ENCODE measurements around the gene MFAP4.
"Not testable (repeated sequence)": the region's sequence is repeated elsewhere in the genome, so short reads cannot be mapped to it uniquely, and the experiment has no call there.

Gene MFAP4

DNA sequence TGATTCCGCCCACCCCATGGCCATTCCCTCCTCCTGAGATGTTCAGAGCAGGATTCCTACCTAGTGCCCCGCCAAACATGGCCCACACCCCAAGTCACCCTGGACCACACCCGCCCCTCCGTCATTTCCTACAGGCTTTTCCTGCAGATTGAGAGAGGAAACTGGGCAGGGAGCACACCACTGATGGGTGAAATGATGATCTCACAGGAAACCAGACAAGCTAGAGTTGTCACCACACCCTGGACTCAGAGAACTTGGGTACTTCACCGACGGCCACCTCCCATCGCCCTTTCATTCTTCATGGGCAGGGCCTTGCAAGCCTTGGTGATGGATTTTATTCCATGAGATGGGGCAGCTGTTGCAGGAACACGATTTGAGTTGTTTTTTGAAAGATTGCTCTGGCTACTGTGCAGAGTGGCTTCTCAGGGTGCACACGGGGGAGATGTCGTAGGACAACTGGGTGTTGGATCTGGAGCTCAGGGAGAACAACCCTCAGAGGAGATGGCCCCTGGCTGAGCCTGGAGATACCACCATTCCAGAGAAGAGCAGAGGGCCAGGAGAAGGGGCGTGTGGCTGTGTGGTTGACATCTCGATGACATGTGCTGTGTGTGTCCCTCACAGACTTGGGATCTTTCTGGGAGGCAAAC, 17.0 kb downstream of the MFAP4 start:
- no peak for DNase-seq

DNA sequence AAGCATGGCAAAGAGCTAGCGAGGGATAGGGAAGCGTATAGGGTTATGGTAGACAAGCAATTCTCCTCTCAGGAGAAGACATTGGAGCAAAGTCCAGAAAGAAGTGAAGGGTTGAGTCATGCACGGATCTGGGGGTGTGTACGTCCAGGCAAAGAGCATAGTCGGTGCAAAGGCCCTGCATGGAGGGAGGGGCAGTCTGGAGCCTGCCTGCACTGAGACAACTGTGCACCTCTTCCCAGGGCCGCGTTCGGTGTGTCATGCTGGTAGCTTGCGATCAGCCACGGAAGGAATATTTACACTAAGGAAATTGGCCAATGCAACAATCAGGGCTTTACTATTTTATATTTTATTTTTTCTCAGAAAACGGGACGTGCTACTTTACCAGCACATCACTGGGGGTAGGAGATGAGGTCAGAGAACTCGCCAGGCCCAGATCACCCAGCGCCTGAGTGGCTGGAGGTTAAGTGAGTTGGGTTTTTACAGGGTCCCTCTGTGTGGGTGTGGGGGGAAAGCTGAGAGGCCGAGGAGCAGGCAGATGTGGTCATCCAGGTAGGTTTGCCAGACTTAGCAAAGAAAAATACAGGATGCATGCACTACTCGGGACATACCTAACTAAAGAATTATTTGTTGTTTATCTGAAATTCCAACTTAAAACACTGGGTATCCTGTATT, 17.7 kb downstream of the MFAP4 start:
- DNase-seq, result no peak

DNA sequence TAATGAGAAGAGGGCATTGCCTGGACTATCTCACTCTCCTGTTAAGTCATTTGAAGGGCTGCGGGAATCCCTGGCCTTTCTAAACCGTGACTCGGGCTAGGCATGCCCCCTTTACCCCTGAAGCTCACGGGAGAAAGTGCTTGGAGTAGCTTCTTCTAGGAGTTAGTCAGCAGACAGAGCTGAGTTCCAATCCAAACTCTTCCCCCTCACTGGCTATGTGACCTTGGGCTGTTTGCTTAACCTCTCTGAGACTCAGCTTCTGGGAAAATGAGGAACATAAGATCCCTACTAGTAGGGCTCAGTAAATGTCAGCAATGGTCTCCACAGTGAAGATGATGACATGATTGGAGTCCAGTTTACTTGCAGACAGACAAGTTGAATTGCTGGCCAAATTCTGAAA, 18.8 kb downstream of the MFAP4 start:
- DNase-seq, result no peak

DNA sequence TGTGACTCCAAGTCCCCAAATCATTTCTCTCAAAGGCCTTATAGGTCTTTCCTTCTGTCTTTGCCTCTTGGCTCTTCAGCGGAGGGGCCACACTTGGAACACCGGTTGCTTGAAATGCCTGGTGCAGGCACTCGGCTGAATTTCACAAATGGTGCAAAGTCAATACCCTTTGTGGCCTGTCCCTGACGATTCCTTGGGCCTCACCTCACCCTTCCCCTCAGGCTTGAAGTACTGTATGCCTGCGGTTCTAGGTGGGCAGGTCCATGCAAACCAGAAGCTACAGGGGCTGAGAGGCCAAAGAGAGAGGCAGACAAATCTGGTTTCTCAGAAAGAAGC, 20.4 kb downstream of the MFAP4 start:
- no peak for DNase-seq

DNA sequence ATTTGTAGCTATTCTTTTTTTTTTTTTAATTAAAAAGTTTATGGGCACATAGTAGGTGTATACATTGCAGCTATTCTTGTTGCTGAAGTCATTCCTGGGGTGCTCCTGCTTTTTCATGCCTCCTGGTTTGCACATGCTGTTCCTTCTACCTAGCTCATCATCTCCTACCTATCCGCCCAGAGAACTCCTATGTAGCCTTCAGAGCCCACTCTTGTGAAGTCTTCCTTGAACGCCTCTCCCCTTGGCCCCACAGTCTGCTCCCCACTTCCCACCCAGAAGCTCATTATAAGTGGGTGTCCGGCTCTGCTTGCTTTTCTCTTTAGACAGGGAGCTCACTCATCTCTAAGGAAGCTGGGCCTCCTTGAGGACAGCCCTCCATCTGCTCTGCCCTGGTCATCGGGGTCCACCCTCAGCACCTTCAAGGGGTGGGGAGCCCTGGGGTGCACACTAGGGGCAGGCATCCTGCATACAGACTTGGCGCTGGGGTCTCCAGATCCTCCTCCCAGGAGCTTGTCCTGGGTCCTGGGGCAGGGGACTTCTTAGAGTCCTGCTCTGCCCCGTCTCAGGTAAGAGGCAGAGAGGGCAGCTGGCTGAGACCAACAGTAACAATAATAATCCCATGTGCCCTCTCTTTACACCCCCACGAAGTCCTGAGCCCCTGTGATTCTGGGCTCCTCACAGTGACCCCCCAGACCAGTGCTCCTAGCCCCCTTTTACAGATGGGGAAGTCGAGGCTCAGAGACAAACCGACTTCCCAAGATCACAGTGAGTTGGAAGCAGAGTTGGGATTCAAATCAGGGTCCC, 21.0 kb downstream of the MFAP4 start:
- no peak for DNase-seq

DNA sequence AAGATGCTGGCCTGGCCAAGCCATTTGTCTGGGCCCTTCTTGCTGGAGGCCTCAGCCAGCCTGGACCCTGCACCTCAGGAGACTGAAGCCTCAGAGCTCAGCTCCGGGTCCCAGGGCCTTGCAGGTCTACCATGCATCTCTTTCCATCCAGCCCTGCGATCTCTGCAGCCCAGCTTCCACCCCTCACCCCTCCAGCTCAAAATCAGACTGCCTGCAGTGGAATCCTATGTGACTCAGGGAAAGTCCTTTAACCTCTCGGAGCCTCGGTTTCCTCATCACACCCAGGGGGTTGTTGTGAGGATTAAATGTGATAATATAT, 21.5 kb downstream of the MFAP4 start:
- no peak for DNase-seq

DNA sequence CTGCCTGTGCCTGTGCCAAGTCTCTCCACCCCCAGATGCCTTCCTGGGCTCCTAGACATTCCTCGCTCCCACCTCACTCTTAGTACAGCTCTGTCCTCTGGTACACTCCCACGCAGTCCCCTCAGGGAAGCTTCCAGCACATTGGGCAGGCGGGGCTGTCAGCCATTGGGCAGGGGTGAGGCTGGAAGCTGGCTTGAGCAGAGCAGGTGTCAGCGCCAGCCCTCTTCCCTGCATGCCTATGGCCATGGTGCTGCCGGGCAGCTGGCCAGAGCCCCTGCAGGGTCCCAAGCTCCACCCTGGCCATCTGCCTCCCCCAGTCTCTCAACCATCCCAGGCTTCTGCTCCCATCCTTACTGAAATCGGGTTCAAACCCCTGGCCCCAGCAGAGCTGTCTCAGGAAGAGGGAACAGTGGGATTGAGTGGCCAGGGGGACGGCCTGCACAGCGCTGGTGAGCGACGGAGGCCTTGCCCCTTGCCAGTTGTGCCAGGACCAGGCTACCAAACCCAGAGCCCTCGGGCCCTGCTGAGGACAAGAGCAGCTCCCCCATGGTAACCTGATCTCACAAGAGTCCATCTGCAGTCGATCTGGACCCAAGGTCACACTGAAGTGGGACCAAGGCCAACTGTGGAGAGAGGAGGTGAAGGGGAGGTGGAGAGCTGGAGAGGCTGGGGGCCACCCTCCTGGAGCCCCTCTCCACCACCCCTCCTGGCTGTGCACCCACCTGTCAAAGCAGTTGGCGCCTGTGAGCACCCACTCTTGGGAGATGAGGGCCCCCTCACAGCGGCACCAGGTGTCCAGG, 22.1 kb downstream of the MFAP4 start:
- DNase-seq, result no peak

DNA sequence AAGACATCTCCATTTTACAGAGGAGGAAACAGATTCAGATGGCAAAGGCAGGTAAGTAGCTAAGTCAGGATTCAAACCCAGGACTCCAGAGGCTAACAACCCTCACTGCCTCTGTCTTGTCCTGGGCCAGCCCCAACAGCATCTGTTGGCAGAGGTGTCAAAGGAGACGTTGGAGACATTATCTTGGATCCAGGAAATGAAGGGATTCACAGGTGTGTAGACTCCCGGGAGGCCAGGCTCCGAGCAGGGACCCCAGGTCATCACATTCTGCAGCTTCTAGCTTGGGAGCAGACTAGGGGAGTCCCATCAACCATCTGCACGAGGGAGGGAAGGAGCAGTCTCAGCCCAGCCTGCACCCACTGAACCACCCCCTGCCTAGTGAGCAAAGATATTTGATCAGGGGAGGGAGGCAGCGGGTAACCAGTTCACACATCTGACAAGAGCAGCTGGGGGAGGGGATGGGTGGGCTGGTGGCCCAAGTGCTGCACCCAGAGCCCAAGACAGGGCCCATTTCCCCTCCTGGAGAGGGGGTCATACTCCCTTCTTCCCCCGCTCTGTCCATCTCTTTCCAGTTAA, 23.4 kb downstream of the MFAP4 start:
- no peak for DNase-seq

DNA sequence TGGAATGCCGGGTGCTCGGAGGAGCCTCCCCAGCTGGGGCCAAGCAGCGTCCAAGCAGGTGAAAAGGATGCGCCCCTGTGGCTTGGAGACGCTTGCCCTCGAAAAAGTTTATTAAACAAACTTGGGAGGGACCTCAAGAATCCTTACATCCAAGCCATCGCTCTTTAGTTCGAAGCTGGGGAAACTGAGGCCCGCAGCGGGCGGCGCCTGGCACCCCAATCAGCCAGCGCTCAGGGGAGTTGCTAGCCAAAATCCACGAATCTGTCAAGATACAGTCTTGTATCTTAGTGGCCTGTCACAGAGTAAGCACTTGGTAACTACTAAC, 23.9 kb downstream of the MFAP4 start:
- DNase-seq, result no peak

DNA sequence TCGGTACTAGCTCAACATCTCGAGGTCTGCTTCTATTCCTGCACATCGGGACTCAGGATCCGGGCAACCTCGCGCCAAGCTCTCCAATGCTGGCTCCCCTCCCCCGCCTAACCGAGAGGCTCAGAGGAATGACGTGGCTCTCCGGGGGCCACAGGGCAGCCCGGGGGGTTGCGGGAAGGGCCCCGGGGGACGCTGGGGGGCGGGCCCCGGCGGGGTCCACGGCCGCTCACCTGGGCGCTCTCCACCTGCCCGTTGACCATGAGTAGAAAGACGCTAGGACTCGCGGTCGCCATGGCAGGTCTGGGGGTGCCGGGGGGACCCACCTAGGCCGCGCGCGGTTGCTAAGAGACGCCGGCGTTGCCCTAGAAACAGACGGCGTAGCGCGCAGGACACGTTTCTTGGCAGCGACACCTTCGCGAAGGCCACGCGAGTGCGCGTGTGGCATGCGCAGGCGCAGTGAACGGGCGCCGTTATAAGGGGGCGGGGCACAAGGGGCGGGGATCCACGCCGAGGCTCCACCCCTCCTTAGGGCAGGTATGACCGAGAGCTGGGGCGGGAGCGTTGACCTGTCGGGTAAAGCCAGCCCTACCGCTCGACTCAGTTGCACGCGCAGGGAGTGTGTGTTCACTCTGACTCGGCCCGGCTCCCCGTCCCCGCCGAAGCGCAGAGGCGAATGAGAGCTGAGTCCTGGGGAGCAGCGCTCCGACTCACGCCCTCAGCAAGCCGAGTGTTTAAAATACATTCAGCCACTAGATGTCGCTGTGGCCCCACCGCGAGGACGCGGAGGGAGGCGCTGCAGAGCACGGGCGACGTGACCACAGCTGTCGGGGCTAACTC, 24.5 kb downstream of the MFAP4 start, which contains the start of gene B9D1:
Gene B9D1 (minus strand): TSS at position 447 of the 837 bp plus-strand sequence. CDS start 154 bp downstream, at position 293.
- DNase-seq, result peak; percentile 97

DNA sequence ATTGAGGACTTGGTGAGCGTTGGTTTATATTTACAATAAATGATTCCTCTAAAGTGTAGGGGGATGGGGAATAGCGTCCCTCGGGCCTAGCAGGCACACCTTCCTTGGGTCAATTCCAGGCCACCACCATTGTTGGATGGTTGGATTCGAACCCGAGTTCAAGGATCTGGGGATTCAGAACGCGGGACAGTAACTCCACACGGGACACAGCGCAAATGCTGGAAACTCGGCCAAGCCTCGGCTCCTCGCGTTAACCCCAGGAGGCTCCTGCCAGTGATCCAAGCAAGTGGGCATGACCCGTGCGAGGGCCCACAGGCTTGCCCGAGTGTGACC, 25.1 kb downstream of the MFAP4 start:
- DNase-seq, result no peak

DNA sequence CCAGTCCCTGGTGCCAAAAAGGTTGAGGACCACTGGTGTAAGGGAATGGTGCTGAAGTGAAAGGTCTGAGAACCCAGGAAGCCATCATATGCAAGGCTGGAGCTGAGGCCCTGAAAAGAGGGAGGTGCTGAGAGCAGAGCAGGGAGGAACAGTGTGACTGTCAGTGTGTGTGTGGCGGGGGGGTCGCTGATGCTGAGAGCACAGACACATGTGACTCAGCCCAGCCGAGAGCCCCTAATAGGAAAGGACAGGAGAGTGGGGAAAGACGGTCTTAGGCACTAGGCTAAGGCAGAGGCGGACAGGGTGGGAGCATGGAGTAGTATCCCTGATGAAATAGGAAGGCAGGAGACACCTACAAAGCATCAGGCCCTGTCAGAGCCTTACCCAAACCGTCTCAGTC, 25.7 kb downstream of the MFAP4 start:
- DNase-seq, result no peak

DNA sequence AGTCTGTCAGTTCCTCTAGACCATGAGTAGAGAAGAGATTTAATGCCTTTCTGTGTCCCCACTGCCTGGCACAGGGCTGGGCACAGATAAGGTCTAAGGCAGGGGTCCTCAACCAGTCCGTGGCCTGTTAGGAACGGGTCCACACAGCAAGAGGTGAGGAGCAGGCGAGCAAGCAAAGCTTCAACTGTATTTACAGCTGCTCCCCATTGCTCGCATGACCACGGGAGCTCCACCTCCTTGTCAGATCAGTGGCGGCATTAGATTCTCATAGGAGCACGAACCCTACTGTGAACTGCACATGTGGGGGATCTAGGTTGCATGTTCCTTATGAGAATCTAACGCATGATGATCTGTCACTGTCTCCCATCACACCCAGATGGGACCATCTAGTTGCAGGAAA, 26.2 kb downstream of the MFAP4 start:
- DNase-seq, result no peak

DNA sequence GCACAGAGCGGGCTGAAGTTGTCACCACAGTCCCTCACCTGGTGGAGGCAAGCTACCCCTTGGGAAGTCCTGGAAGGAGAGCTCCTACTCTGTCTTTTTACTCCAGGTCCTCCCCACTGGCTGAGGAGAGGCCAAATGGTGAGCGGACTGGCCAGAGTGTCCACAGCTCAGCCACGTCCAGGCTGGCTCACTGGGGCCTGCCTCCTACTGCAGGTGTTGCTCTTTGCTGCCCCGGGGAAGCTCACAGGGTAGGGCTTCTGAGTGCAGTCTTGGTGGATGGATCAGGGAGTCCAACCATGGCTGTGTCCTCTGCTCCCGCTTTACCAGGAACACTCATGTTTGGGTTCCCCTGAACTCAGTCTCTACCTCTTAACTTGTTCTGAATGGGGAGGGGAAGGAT, 27.1 kb downstream of the MFAP4 start:
- DNase-seq, result no peak

DNA sequence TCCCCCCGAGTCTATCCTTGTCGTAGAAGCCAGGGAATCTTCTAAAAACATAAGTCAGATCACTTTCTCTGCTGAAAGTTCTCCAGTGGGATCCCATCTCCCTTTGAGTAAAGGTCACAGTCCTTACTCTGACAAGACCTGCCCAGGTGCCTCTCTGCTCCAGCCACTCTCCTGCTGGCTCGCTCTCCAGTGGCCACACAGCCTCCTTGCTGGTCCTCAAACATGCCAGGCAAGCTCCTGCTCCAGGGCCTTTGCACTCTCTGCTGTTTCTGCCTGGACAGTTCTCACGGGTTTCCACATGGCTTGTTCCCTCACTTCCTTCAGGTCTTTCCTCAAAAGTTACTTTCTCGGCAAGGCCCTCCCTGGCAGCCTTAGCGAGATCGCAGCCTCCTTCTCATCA, 27.8 kb downstream of the MFAP4 start:
- no peak for DNase-seq

DNA sequence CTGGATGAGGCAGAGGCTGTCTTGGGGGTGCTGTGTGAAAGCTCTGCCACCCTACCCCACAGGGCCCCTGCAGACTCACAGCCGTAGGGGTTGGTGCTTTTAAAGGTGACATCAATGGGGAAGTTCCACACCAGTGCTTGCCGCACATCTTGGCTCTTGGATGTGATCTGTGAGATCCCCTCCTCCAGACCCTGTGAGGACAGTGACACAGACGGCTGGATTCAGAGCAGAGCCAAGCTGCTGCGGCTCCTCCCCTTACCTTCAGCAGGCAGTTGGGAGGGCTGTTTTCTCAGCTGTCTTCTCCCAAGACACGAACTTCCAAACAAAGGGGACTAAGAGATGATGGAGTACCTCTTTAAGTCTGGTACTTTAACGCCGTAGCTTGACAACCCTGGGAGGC, 29.2 kb downstream of the MFAP4 start:
- no peak for DNase-seq

DNA sequence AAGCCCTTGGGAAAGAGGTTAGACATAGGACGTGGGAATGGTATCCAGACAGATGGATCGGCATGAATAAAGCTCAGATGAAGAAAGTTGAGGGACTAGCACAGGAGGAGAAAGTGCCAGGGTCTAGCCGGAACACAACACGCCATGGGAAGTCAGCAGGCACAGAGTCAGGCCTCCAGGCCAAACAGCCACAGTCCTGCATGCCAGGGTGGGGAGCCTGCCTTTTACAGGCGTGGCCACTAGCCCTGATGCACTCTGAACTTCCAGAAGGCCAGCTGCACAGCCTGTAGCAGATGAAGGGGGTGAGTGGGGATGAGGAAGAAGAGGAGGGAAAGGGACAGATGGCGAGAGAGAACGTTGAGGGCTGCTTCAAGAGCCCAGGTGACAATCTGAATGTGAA, 29.6 kb downstream of the MFAP4 start:
- DNase-seq, result no peak

DNA sequence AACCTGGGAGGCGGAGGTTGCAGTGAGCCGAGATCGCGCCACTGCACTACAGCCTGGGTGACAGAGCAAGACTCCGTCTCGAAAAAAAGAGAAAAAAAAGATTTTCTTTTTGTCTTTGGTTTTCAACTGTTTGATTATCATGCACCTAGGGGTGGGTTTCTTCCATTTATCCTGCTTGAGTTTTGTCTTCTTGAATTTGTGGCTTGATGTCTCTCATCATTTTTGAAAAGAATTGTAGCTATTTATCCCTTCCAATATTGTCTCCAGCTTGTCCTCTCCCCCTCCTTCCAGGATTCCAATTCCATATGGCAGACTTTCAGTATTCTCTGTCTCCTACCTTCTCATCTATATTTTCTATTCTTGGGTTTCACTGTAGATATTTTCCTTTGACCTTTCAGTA, 32.2 kb downstream of the MFAP4 start:
- DNase-seq, result no peak

DNA sequence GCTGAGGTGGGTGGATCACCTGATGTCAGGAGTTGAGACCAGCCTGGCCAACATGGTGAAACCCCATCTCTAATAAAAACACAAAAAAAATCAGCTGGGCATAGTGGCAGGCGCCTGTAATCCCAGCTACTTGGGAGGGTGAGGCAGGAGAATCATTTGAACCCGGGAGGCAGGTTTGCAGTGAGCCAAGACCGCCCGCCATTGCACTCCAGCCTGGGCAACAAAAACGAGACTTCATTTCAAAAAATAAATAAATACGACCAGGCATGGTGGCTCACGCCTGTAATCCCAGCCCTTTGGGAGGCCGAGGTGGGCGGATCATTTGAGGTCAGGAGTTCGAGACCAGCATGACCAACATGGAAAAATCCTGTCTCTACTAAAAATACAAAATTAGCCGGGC, 33.6 kb downstream of the MFAP4 start:
- DNase-seq, result not testable (repeated sequence)

DNA sequence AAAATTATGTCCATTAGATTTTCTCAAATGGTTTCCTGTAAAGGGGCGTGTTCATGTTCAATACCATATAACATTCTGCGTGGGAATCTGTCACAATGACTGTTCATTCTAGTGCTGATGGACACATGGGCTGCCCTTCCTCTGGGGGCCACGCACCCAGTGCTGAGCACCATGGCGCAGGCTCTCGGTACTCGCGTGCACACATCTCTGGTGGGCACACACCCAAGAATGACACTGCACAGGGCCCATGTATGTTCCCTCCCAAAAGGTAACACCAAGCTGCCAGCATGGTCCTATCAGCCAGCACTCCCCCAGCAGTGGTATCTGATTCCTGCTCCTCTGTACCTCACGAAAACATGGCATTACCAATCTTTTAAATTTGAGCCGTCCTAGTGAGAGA, 38.2 kb downstream of the MFAP4 start:
- no peak for DNase-seq

DNA sequence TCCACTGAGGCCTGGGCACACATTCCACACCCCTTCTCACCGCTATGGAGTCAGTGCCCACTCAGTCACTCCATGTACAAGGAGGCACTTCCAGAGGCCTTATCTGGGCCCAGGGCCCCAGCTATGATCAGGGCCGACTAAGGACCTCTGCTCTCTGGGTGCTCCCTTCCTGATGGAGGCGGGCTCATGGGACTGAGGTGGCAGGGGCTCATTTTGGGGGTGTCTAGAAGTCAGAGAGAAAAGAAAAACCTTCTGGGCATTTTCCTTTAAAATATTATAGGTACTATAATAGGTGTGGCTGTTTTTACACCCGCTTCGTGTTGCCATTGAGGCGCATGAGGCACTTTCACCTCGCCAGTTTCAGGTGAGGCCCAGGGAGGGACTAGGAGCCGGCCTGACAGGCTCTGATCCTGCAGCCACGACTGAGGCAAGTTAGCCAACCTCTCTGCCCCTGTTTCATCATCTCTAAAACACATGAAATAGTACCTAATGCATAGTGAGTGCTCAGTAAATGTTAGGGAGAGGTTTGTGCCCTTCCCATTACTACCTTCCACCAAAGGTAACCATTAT, 38.8 kb downstream of the MFAP4 start:
- no peak for DNase-seq

Data from NCI-H748 treated with DMSO at 0.1 percent for 48 hours (cell line).